ENCODE results near the gene DMBX1.

The DMBX1 gene

DNA sequence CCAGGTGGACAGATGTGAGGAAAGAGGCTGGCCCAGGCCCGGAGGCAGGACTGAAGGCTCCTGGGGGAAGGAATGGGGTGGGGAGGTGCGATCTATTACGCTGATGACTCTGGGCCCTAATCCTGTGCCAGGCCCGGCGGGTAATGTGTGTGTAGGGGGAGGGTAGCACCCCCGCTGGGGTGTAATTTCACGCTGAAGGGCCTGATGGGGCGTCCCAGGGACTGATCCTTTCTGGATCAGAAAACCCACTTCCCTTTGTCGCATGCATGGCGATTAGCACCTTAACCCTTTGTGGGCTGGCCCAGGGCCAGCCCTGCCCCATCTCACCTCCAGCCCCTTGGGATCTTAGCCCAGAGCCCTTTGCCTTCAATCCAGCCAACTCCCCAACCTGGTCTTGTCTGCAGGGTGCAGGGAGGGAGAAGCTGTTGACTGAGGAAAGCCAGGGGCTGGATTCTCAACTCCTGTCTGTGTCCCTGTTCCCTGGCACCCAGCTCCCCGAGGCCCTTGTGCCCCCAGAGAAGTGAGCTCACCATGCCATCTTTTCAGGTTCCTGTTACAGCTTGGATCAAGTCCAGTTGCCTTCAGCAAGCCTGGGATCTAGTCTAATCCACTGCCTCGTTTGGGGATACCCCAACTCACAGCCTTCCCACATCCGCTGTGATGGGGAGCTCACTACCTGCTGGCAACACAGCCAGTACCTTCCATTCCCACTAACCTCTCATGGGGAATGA is 35.8 kb downstream of the DMBX1 start:
- no peak for DNase-seq (ENCODE audit: low read depth in 3 of 3)

DNA sequence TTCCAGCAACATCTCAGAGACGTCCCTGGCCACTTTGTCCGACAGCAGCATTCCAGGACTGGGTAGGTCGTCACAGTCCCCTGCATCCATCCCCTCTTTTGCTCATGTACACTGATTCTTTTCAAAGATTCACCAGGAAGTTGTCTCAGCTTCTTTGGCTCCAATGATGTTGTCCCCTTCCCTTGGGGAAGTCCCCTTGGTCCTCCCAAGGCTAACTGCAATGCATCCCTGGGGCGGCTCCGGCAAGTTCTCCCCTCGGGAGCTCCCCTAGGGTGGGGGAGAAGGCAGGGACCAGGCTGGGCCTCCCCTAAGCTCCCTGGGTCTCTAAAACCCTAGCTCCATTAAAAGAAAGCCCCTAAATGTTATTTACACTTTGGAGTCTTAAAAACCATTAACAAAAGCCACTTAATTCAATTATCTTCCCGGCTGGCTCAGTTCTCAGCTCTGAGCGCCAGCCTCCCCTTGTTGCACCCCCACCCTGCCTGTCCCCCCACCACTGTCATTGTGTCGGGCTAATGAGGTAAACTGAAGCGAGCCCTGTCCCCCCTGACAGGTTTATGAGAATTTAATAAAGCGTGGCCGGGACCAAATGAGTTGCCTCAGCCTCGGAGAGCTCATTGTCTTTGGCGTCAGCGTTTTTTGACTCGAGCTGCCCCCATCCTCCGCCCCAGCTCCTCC is 36.5 kb downstream of the DMBX1 start:
- DNase-seq (ENCODE audit: low read depth in 3 of 3) = no peak

DNA sequence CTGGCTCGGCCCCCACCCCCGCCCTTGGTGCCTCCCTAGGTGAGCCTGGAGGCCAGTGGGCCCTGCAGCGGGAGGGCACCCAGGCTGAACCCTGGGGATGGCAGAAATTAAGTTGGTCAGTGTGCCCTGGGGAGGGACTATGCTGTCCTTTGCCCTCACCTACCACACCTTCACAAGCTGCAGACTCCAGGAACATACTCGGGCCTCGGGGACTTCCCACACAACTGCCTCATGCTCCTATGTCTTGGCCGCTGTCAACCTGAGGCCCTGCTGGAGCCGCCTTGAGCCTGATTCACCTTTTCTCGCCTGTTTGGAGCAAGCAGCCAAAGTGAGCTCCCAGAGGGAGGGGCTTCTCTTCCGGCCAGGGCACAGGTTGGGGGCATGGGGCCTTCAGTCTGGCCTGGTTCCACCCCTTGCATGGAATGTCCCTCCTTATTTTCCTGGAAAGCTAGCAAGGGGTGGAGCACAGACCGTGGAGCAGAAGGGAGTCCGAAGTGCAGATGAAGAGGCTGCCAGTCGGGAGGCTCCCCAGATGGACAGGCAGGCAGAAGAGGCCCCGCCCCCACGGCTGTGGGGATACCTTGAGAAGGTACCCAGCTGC is 37.2 kb downstream of the DMBX1 start:
- DNase-seq (ENCODE audit: low read depth in 3 of 3) = no peak

- peak; percentile 47 to 50 (median 49) for DNase-seq (ENCODE audit: low read depth in 3 of 3)
These were observed 38.0 kb downstream of the DMBX1 start for GRCh38 chr1:46527474-46528296.

DNA sequence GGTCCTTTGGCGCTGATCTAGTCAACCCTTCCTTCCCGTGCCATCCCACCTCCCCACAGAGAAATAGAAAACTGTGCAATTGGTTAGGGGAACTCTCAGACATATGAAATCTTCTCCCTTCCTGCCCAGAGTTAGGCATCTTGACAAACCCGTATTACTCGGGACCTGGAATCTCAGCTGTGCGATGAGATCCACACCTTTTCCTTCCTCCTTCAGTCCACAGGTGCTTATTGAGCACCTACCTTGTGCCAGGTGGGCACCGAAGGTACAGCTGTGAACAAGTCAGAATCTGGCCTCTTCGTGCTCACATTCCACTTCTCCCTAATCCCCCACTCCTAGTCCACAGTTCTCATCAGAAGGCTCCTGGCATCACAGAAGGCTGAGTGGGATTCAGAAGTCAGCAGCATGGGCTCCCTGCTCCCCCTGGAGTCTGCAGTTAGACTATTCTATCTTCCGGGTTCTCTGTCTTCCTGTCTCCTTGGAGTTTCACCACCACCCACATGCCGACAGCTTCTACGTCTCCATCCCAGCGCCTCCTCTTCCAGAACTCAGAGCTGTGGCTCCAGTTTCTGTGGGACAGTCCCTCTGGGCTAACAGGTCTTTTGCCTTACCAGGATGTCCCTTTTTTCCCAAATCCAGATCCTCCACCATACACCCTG is 38.8 kb downstream of the DMBX1 start:
- DNase-seq (ENCODE audit: low read depth in 3 of 3) = no peak

- DNase-seq (ENCODE audit: low read depth in 3 of 3) = no peak
These were observed 39.5 kb downstream of the DMBX1 start for GRCh38 chr1:46529031-46529630.

GRCh38 chr1:46530311-46530710 is 40.7 kb downstream of the DMBX1 start:
- no peak for DNase-seq (ENCODE audit: low read depth in 3 of 3)

DNA sequence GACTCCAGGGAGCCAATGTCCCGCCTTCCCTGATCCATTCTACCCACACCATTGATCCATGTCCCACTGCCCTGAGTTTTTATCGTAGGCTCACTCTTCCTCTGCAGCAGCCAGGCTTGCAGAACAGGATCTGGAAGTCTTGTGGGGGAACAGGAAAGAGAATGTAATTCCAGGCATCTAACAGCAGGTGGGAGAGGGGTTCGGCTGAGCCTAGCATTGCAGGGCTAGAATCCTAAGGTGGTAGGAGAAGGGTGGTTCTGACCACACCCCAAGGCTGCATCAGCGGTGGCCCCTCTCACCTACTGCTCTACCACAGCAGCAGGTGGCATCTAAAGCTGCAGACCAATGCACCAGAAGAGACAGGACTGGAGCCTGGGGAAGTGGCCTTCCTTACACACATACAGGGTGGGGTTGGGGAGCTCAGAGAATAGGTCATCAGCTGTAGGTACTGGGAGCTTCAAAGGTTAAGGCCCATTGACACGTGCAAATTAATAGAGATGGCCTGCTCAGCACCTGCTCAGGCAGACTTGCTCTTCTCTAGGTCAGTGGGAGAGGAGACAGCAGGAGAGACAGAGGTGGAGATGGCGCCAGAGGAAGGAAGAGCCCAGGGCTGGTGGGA is 41.3 kb downstream of the DMBX1 start:
- DNase-seq (ENCODE audit: low read depth in 3 of 3) = no peak

- no peak for DNase-seq (ENCODE audit: low read depth in 3 of 3)
These were observed 42.5 kb downstream of the DMBX1 start for GRCh38 chr1:46532095-46532494.

- DNase-seq (ENCODE audit: low read depth in 3 of 3) = peak; percentile 52 to 56 (median 56)
These were observed 43.0 kb downstream of the DMBX1 start for GRCh38 chr1:46532498-46533178.

DNA sequence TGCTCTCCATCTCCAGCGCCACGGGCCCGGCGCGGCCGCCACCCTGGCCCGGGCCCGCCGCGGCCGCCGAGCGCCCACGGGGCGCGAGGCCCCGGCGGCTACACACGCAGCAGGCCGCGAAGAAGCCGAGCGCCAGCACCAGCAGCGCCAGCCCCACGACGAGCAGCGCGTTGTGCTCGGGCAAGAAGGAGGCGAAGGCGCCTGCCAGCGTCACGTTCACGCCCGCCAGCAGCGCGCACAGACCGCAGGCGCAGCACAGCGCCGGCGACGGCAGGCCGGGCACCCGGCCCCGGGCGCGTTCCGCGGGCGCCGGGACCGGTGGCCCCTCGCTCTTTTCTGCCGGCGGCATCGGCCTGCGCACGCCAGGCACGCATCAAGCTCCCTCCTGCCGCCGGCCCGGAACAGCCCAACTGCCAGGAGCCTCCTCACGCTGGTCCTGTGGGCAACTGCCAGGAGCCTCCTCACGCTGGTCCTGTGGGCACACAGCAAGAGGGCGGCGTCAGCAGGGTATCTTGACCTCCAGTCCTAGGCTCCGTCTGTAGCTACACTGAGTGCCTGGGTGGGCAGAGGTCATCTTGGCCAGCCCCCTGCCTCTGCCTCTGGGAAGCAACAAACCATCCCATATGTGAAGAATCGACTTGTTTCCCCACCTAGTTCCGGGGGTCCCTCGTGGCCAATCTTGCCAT is 43.7 kb downstream of the DMBX1 start:
- DNase-seq (ENCODE audit: low read depth in 3 of 3) = peak; percentile 29 to 36 (median 30)

GRCh38 chr1:46535063-46535462 is 45.4 kb downstream of the DMBX1 start:
- DNase-seq (ENCODE audit: low read depth in 3 of 3) = no peak

- no peak for DNase-seq (ENCODE audit: low read depth in 3 of 3)
These were observed 46.9 kb downstream of the DMBX1 start for GRCh38 chr1:46536527-46536926.

GRCh38 chr1:46537651-46538050 is 48.0 kb downstream of the DMBX1 start:
- no peak for DNase-seq (ENCODE audit: low read depth in 3 of 3)

DNA sequence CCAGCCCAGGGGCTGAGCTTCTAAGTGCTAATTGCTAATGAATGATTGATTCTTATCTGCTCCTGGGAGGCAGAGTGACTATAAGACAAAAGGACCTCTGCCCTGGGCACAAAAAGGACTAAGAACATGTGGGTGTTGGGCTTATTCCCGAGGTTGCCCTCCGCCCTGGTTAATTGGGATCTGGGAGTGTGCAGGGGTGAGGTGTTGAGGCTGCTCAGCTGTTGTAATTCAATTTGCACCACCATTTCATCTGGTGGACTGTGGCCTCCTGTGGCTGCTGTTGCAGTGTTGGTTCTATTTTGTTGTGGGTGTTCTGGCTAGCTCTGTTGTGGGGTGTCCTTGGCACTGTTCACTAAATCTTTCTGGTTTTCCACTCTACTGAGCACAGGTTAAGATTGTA is 48.5 kb downstream of the DMBX1 start:
- no peak for DNase-seq (ENCODE audit: low read depth in 3 of 3)

Measured in stimulated activated CD4-positive, alpha-beta T cell treated with anti-CD3 and anti-CD28 coated beads, TNF-alpha, amount 100 ng/mL, for 4 hours (primary cell).